ENCODE data around the gene IGF2R. TPM values are rescaled to one million over a fixed set of nuclear protein-coding genes. Genes with fewer than 3 reads are reported as not detected.

Gene IGF2R
- total and polyA plus RNA-seq, 7 donors: 40.1 to 167 (median 113) TPM

- H3K36me3 ChIP-seq (ENCODE audit: insufficient read depth in 1 of 2, low read depth in 1 of 2): peaks cover 2 to 7% of the 10 kb centered on the region in 2 donors
- 95 to 98% (median 97%) methylated on average over 3 of the region's 3 CpGs for WGBS, 3 donors
- H3K27ac ChIP-seq: no peak overlapping the region
- H3K27me3 ChIP-seq (ENCODE audit: insufficient read depth in 3 of 3, low read length in 2 of 3): no peaks in the 10 kb centered on the region
- H3K9me3 ChIP-seq: peaks cover 14% of the 10 kb centered on the region
- no peaks in the 10 kb centered on the region for H3K4me1 ChIP-seq
- ATAC-seq (no peak), DNase-seq (no peak)
- TF ChIP-seq CTCF (IDR thresholded peaks at IDR 0.05): no peak
- H3K4me3 ChIP-seq: no peak overlapping the region
- intact Hi-C loops (cut with DNase I): no loop called here
These were observed 185.6 kb downstream of the IGF2R start for GRCh38 chr6:160154471-160154870.

- Histone ChIP-seq H3K36me3 (ENCODE audit: insufficient read depth in 1 of 2, low read depth in 1 of 2) (peaks cover 2 to 7% of the 10 kb centered on the region in 2 donors), H3K4me1 (no peaks in the 10 kb centered on the region), H3K27ac (no peak overlapping the region), H3K27me3 (ENCODE audit: insufficient read depth in 3 of 3, low read length in 2 of 3) (no peaks in the 10 kb centered on the region), H3K9me3 (peaks cover 12% of the 10 kb centered on the region), H3K4me3 (no peak overlapping the region)
- ATAC-seq (no peak), DNase-seq (no peak)
- 41 to 66% (median 64%) methylated on average over 1 of the region's 1 CpG for WGBS, 3 donors
- intact Hi-C loops (cut with DNase I): no loop called here
- TF ChIP-seq CTCF (IDR thresholded peaks at IDR 0.05): no peak
These were observed 188.0 kb downstream of the IGF2R start for GRCh38 chr6:160156842-160157241.

- no peak for TF ChIP-seq CTCF (IDR thresholded peaks at IDR 0.05)
- intact Hi-C loops (cut with DNase I): loop anchor here in 1 of 2 donors (5.0 kb wide), 1 partner anchor 837 kb away; no protein-coding TSS in a partner anchor
- no peak overlapping the region for H3K4me3 ChIP-seq
- H3K27me3 ChIP-seq (ENCODE audit: insufficient read depth in 3 of 3, low read length in 2 of 3): no peaks in the 10 kb centered on the region
- DNase-seq (no peak), ATAC-seq (no peak)
- H3K27ac ChIP-seq: no peak overlapping the region
- H3K9me3 ChIP-seq: peaks cover 3% of the 10 kb centered on the region
- H3K4me1 ChIP-seq: no peaks in the 10 kb centered on the region
- 69 to 74% (median 73%) methylated on average over 6 of the region's 6 CpGs for WGBS, 3 donors
- peaks cover 0 to 3% of the 10 kb centered on the region in 2 donors for H3K36me3 ChIP-seq (ENCODE audit: insufficient read depth in 1 of 2, low read depth in 1 of 2)
These were observed 191.6 kb downstream of the IGF2R start for GRCh38 chr6:160160450-160160849.

Other genes with a start within 250 kb of the IGF2R start
- 100 to 1,000 TPM in 3 of 4 donors, 10 to 100 TPM in 1; 51.8 to 199 (median 107) TPM for gene WTAP, start 241.6 kb upstream of the IGF2R start, total RNA-seq
- 100 to 1,000 TPM; 131 to 284 (median 265) TPM for gene WTAP, start 241.6 kb upstream of the IGF2R start, polyA plus RNA-seq
- gene ACAT2, start 207.0 kb upstream of the IGF2R start, total RNA-seq: 1 to 10 TPM; 2.1 to 3.0 (median 2.6) TPM
- 1 to 10 TPM; 1.8 to 3.0 (median 2.3) TPM for gene ACAT2, start 207.0 kb upstream of the IGF2R start, polyA plus RNA-seq
- gene TCP1, start 179.5 kb upstream of the IGF2R start, total RNA-seq: 100 to 1,000 TPM; 156 to 228 (median 193) TPM
- gene TCP1, start 179.5 kb upstream of the IGF2R start, polyA plus RNA-seq: 100 to 1,000 TPM; 153 to 307 (median 277) TPM
- gene MRPL18, start 178.6 kb upstream of the IGF2R start, total RNA-seq: 10 to 100 TPM; 45.0 to 71.9 (median 60.1) TPM
- gene MRPL18, start 178.6 kb upstream of the IGF2R start, polyA plus RNA-seq: 100 to 1,000 TPM in 2 of 3 donors, 10 to 100 TPM in 1; 98.7 to 149 (median 145) TPM
- under 1 TPM in 2 of 4 donors, not detected in 2; 0.17 to 0.49 TPM for gene PNLDC1, start 168.8 kb upstream of the IGF2R start, total RNA-seq
- gene PNLDC1, start 168.8 kb upstream of the IGF2R start, polyA plus RNA-seq: under 1 TPM; 0.09 to 0.25 (median 0.13) TPM
- not detected for gene MAS1, start 78.1 kb upstream of the IGF2R start, total RNA-seq
- not detected for gene MAS1, start 78.1 kb upstream of the IGF2R start, polyA plus RNA-seq
- gene SLC22A1, start 152.7 kb downstream of the IGF2R start, total RNA-seq: 1 to 10 TPM in 3 of 4 donors, under 1 TPM in 1; 0.89 to 3.3 (median 2.3) TPM
- gene SLC22A1, start 152.7 kb downstream of the IGF2R start, polyA plus RNA-seq: under 1 TPM; 0.17 to 0.45 (median 0.23) TPM